DOHH2 (cell line): ENCODE measurements around the gene LCA5L.

Experiments
- H3F3A ChIP-seq: fragments of 200-600 bp; sonication (generic), shearing (Covaris generic); 2 replicates; pipeline ENCODE4 v1.6.0; 2016; ENCODE audit warnings: antibody characterized with exemption, mild to moderate bottlenecking; ENCODE audit not compliant: control insufficient read depth, insufficient read depth
- H3K27ac ChIP-seq: fragments of 200-600 bp; sonication (generic); 2 replicates; pipeline ENCODE4 v1.5.1; 2014; ENCODE audit warnings: low read depth, mild to moderate bottlenecking, low read length, moderate library complexity
- H3K27me3 ChIP-seq: fragments of 200-600 bp; sonication (generic); 2 replicates; pipeline ENCODE4 v1.6.1; 2014; ENCODE audit warnings: mild to moderate bottlenecking, low read length, mixed read lengths; ENCODE audit not compliant: control insufficient read depth
- H3K36me3 ChIP-seq: fragments of 200-600 bp; sonication (generic); 2 replicates; pipeline ENCODE4 v1.6.1; 2014; ENCODE audit warnings: mild to moderate bottlenecking, low read length, moderate library complexity, mixed read lengths; ENCODE audit not compliant: control insufficient read depth
- H3K4me1 ChIP-seq: fragments of 200-600 bp; sonication (generic); 2 replicates; pipeline ENCODE4 v1.6.1; 2014; ENCODE audit warnings: mild to moderate bottlenecking, low read length, mixed read lengths; ENCODE audit not compliant: control insufficient read depth
- H3K4me2 ChIP-seq: fragments of 200-600 bp; sonication (generic); 2 replicates; pipeline ENCODE4 v1.6.0; 2014; ENCODE audit warnings: mild to moderate bottlenecking, low read length, moderate library complexity
- H3K4me3 ChIP-seq: fragments of 200-600 bp; sonication (generic); 2 replicates; pipeline ENCODE4 v1.5.1; 2014; ENCODE audit warnings: mild to moderate bottlenecking, low read length, mixed read lengths
- H3K79me2 ChIP-seq: fragments of 200-600 bp; sonication (generic); 2 replicates; pipeline ENCODE4 v1.6.1; 2014; ENCODE audit warnings: mild to moderate bottlenecking, low read length, mixed read lengths; ENCODE audit not compliant: control insufficient read depth
- H3K9me2 ChIP-seq: fragments of 200-600 bp; sonication (generic); replicated peaks from 2 replicates; pipeline ENCODE4 v1.6.1; 2014; ENCODE audit warnings: mild to moderate bottlenecking, low read length, mixed read lengths; ENCODE audit not compliant: control insufficient read depth
- H3K9me3 ChIP-seq: fragments of 200-600 bp; sonication (generic); 2 replicates; pipeline ENCODE4 v1.6.1; 2014; ENCODE audit warnings: antibody characterized with exemption, low read length, mixed read lengths; ENCODE audit not compliant: control insufficient read depth, insufficient read depth
- H4K20me1 ChIP-seq: fragments of 200-600 bp; sonication (generic); 2 replicates; pipeline ENCODE4 v1.6.0; 2014; ENCODE audit warnings: low read depth, mild to moderate bottlenecking, antibody characterized with exemption, low read length, moderate library complexity; ENCODE audit not compliant: control insufficient read depth, insufficient read depth
- EZH2phosphoT487 ChIP-seq: fragments of 200-600 bp; sonication (generic); IDR thresholded peaks from 2 replicates; pipeline ENCODE4 v1.6.1; 2017; ENCODE audit warnings: borderline replicate concordance, mild to moderate bottlenecking, antibody characterized with exemption, low read length, moderate library complexity, mixed read lengths
- TF ChIP-seq, protein P1 (sequence below): fragments of 200-600 bp; sonication (generic); IDR thresholded peaks from one replicate; pipeline ENCODE4 v1.5.1; 2014; ENCODE audit warnings: antibody characterized with exemption, mild to moderate bottlenecking, low read depth, low read length; ENCODE audit not compliant: poor library complexity, severe bottlenecking

Gene LCA5L

DNA sequence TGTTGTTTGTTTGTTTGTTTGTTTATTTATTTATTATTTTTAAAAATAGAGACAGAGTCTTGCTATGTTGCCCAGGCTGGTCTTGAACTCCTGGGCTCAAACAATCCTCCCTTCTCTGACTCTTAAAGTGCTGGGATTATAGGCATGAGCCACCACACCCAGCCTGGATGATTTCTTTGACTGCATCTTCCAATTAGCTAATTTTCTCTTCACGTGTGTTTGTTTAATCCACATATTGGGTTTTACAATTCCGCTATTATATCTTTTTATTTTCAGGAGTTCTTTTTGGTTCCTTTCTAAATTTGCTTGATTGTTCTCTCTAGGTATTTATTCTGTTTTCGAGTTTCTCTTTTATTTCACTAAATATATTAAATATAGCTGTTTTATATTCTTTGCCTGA is 26.0 kb upstream of the LCA5L start:
- Histone ChIP-seq H3K4me1 (no peaks in the 10 kb centered on the region), H3K79me2 (no peaks in the 10 kb centered on the region), H3K36me3 (no peaks in the 10 kb centered on the region), H3F3A (no peaks in the 10 kb centered on the region), H3K4me3 (no peak overlapping the region), H3K9me2 (no peaks in the 10 kb centered on the region; the same call in 1 of the 2 replicates), H3K27me3 (peaks cover 4% of the 10 kb centered on the region; the same call in 1 of the 2 replicates), H3K27ac (no peak overlapping the region), H4K20me1 (no peaks in the 10 kb centered on the region), H3K4me2 (no peak overlapping the region), H3K9me3 (no peaks in the 10 kb centered on the region)
- TF ChIP-seq, protein P1, sequence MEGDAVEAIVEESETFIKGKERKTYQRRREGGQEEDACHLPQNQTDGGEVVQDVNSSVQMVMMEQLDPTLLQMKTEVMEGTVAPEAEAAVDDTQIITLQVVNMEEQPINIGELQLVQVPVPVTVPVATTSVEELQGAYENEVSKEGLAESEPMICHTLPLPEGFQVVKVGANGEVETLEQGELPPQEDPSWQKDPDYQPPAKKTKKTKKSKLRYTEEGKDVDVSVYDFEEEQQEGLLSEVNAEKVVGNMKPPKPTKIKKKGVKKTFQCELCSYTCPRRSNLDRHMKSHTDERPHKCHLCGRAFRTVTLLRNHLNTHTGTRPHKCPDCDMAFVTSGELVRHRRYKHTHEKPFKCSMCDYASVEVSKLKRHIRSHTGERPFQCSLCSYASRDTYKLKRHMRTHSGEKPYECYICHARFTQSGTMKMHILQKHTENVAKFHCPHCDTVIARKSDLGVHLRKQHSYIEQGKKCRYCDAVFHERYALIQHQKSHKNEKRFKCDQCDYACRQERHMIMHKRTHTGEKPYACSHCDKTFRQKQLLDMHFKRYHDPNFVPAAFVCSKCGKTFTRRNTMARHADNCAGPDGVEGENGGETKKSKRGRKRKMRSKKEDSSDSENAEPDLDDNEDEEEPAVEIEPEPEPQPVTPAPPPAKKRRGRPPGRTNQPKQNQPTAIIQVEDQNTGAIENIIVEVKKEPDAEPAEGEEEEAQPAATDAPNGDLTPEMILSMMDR, result no peak
- TF ChIP-seq EZH2phosphoT487, result no peak

DNA sequence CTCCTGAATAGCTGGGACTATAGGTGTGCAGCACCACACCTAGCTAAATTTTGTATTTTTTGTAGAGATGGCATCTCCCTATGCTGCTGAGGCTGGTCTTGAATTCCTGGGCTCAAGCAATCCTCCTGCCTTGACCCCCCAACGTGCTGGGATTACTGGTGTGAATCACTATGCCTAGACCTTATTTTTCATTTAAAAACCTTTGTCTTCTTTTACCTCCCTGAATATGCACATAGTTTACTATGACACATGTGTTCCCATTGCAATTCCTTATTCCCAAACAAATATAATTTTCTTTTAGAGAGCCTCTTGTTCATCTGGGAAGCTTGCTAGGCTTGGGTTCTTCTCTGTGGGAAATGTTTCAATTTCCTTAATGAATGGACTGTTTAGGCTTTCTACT is 23.0 kb upstream of the LCA5L start:
- Histone ChIP-seq H3K79me2 (no peaks in the 10 kb centered on the region), H3K36me3 (no peaks in the 10 kb centered on the region), H3K4me1 (no peaks in the 10 kb centered on the region), H3K4me2 (no peak overlapping the region), H3K27ac (no peak overlapping the region), H3K9me3 (no peaks in the 10 kb centered on the region), H3K9me2 (no peaks in the 10 kb centered on the region), H4K20me1 (no peaks in the 10 kb centered on the region), H3F3A (no peaks in the 10 kb centered on the region), H3K4me3 (no peak overlapping the region), H3K27me3 (peaks cover 4% of the 10 kb centered on the region; the same call in 1 of the 2 replicates)
- TF ChIP-seq, protein P1, result no peak
- no peak for TF ChIP-seq EZH2phosphoT487

DNA sequence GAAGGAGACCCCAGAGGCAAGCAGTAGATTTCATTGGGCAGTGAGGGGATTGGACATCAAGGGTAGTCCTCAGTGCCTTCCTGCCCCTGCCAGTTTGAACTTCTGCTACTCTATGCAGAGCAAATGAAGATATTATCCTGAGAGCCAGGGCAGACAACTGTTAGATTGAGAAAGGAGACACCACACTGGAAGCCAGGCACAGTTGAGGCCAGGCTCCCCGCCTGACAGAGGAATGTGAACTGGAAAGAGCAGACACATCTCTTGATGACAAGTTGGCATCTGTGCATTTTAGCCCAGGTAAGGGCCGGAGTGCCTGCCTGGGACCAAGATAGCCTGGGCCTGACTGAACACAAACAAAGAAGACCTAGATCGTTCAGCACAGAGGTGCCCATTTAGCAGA is 22.2 kb upstream of the LCA5L start:
- Histone ChIP-seq H3K9me2 (no peaks in the 10 kb centered on the region), H3K27me3 (peaks cover 4% of the 10 kb centered on the region; the same call in 1 of the 2 replicates), H3K36me3 (no peaks in the 10 kb centered on the region), H3K79me2 (no peaks in the 10 kb centered on the region), H3K27ac (no peak overlapping the region), H3K4me1 (no peaks in the 10 kb centered on the region), H3K9me3 (no peaks in the 10 kb centered on the region), H4K20me1 (no peaks in the 10 kb centered on the region), H3K4me2 (no peak overlapping the region), H3K4me3 (no peak overlapping the region), H3F3A (no peaks in the 10 kb centered on the region)
- TF ChIP-seq, protein P1, result no peak
- no peak for TF ChIP-seq EZH2phosphoT487
